Head of caudate nucleus (tissue), 42 donors: Measurements from ENCODE around the gene TPCN2.
"Not testable (repeated sequence)": the region's sequence is repeated elsewhere in the genome, so short reads cannot be mapped to it uniquely, and the experiment has no call there.

Experiments
- DNase-seq, 42 donors: peaks; one replicate each; pipeline versions ENCODE4 v3.0.0 to v3.0.0-alpha.2; 2020 to 2021; ENCODE audit warnings: mixed read lengths in 7 of 42
- intact Hi-C: fragments of 100-400 bp; cut with DNase I; formaldehyde crosslinking; loops from one replicate; pipeline ENCODE4 v1.15.0; 2022

Gene TPCN2

DNA sequence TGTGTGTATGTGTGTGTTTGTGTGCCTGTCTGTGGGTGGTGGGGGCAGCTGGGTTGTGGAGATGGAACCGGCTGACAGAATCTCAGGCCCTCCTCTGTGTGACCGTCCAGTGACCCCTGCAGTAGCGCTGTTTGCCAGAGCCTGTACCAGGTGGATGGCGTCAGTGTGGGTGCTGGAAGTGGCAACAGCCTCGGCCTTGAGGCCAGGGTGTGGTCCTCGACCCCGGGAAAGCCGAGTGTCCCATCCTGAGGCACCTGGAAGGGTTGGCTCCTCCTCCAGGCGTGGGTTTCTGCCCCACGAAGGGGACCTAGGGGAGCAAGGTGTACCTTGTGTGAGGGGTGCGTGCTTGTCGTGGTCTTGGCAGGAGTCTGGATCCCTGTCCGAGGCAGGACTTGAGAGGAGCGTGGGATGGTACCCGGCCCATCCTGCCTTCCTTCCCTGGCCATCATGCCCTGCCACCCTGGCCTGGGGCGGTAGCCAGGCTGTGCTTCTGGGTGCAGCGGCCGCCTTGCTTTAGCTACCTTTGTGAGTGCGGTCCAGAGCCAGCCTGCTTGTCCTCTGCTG is 16.5 kb downstream of the TPCN2 start:
- intact Hi-C loops: no loop called here
- DNase-seq: no peak

DNA sequence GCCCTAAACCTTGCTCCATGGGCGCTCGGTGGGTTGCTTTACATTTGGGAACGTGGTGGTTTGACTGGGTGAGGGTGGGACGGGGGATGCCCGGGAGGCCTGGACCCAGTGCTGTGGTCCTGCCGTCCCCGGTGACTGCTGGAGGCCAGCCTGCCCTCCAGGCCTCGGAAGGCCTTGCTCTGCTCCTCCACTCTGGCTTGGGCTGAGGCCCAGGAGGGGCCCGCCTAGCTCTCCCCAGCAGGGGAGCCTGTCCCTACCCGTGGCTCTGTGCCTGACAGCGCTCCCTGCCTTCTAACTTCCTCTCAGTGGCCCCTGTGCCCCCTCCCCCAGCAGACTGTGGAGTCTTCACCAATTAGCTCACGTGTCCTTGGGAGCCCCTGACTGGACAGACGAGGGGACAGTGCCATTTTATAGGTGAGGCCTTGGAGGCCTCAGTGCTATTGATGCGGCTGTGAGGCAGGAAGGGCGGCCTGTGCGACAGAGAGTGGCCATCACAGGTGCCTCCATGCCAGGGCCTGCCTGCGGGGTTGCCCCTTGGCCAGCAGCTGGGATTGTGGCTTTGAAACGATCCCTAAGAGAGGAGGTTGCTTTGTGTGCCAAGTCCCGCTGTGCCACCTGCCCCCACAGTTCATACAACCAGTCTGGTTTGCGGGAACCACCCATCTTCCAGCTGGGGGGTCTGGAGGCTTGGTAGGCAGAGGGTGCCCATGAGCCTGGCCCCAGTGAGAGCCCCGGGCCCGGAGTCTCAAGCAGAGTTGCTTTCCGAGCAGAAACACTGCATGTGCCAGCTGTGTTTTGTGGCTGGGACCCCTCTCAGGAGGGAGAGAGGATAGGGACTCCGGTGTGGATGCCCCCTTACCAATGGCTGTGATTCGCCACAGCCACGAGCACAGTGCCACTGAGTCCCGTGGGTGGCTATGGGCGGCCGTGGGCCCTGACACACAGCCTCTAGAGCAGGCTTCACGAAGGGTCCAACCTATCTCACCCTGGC is 17.7 kb downstream of the TPCN2 start:
- DNase-seq: no peak
- intact Hi-C loops: no loop called here

DNA sequence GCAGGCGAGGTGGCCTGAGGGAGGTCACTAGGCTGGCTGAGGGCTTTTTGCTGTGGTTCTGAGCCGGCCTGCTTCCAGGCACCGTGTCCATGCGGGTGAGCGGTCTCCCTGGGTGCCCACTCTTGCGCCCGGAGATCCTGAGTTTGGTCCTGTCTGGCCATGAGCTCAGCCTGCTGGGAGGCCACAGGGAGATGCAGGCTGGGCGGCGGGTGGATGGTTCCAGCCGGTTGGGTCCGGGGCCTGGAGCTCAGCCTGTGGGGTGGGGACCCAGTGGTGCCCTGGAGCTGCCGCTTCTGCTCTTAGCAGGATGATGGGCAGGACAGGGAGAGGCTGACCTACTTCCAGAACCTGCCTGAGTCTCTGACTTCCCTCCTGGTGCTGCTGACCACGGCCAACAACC is 18.5 kb downstream of the TPCN2 start:
- intact Hi-C loops: no loop called here
- DNase-seq: no peak

DNA sequence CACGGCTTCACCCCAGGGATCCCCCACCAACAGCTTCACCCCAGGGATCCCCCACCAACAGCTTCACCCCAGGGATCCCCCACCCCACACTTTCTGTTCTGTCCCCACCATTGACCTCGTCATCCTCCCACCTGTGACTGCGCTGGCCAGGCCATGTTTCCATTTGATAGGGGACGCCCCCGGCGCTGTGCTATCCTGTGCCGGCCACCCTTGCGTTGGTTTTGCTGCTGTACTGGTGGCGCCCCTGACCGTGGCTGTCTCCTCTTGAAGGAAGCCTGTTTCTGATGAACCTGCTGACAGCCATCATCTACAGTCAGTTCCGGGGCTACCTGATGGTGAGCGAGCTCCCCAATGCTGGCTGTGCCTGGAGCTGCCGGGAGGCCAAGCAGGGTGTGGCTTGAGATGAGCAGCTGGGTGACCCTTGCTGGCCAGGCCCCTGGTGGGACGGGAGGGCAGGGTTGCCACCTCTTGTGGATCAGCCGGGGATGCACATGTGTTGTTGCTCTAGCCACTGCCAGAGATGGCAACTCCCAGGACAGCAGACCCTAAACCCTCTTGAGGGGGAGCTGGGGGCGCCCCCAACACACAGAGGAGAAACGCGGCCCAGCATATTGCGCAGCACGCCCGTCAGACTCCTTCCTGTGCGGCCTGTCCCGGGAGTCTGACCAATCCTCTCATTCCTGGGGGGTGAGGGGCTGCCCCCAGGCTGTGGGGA is 22.5 kb downstream of the TPCN2 start:
- no peak for DNase-seq
- intact Hi-C loops: no loop called here

DNA sequence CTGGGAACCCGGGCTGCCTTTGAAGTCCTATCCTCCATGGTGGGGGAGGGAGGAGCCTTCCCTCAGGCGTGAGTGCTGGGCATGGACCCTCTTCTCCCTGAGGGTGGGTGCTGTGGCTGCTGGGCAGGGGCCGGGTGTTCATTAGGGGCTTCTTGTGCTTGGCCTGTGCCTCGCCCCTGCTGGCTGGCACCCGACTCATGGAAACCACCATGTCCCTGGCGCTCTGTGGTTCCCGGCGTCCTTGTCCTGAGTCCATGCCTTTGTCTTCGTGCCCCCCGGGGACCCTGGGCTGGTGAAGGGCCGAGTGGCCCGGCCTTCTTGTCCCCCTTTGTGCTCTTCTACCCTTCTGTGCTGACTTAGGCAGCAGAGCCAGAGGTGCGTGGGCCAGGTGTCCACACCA is 23.2 kb downstream of the TPCN2 start:
- intact Hi-C loops: no loop called here
- DNase-seq: no peak

DNA sequence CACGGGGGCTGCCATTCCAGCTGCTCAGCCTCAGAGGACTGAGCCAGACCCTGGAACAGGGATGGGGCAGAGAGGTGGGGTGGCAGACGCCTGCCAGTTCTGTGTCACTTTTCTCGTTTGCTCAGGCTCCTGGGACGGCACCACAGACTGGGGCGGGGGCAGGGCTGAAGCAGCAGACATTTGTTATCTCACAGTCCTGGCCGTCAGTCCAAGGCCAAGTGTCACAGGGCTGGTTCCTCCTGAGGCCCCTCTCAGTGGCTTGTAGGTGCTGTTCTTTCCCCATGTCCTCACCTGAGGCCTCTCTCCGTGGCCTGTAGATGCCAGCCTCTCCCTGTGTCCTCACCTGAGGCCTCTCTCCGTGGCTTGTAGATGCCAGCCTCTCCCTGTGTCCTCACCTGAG is 24.7 kb downstream of the TPCN2 start:
- intact Hi-C loops: no loop called here
- no peak for DNase-seq

DNA sequence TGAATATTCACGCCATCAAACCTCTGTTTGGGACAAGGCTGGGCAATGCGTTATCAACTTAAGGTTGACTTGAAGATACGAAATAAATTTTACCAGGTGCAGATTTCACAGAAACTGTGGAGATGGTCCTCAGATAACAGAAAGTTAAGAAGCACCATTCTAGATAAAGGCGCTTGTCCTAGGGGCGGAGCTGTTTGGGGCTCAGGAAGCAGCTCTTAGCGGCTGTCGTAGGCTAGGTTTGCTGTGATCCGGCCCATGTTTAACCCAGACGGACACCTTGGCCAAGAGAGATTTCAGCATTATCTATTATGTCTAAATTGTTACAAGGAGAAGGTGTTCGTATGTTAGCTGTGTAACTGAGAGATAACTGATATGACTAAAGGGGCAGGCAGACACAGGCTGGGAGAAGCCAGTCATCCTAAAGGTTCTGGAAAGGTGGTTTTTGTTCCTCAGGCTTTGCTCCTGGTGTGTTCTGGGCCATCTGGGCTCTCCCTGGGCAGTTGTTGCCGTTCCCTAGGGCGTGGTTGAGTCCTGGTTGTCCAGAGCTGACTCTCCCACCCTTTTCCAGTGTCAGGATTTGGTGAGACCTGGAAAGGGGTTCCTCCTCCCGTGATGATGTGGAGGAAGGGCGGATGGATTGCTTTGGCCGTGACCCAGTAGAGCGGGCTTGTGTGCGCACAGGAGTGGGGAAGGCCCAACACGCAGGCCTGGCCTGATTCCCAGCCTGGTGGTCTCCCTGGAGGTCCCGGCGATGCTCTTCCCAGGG is 25.8 kb downstream of the TPCN2 start:
- DNase-seq: no peak
- intact Hi-C loops: no loop called here

DNA sequence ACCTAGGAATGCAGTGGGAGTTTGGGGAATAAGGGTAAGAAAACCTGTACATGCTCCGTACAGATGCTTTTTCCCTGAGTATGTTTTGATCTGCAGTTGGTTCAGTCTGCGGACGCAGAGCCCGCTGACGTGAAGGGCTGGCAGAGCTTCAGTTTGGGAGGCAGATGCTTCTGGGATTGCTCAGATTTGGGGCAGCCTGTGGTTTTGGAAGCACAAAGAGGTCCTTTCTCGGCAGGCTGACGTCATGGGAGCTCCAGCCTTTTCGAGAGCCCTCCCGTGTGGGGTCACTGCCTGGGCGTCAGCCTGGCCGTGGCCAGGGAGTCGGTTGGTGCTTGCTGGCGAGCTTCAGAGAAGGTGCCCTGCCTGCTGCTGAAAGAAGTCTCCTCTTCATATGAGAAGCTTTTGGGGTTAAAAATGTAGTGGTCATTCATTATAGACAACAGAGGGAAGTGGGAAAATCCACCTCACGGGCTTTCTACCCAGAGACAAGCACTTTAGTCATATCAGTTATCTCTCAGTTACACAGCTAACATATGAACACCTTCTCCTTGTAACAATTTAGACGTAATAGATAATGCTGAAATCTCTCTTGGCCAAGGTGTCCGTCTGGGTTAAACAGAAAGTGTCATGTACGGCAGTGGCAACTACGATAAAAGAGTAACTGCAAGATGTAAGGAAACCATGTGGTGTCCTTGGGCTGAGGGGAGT is 26.8 kb downstream of the TPCN2 start:
- intact Hi-C loops: no loop called here
- DNase-seq: peak in 41 of 42 donors; percentile 52 to 91 (median 74)

DNA sequence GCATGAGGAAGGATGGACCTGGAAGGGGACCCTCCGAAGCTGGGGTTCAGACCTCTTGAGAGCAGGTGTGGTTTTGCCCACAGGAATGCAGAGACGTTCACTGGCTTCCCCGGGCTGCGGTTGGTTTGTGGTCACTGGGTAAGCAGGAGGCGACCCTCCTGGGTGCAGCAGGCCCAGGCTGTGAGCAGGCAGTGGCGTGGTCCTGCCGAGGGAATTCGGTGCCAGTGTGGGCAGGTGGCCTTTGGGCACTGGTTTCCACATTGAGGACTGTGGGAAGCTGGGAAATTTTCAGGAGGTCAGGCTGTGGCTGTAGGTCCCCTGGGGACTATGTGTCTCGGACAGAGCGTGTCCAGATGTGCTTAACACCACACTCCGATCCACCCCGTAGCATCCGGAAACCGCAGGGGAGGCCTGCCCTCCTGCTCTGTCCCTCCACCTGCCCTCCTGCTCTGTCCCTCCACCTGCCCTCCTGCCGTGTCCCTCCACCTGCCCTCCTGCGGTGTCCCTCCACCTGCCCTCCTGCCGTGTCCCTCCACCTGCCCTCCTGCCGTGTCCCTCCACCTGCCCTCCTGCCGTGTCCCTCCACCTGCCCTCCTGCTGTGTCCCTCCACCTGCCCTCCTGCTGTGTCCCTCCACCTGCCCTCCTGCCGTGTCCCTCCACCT is 27.5 kb downstream of the TPCN2 start:
- DNase-seq: no peak
- intact Hi-C loops: no loop called here

DNA sequence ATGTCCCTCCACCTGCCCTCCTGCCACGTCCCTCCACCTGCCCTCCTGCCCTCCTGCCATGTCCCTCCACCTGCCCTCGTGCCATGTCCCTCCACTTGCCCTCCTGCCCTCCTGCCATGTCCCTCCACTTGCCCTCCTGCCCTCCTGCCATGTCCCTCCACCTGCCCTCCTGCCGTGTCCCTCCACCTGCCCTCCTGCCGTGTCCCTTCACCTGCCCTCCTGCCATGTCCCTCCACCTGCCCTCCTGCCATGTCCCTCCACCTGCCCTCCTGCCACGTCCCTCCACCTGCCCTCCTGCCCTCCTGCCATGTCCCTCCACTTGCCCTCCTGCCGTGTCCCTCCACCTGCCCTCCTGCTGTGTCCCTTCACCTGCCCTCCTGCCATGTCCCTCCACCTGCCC is 28.2 kb downstream of the TPCN2 start:
- DNase-seq, intact Hi-C loops: not testable (repeated sequence)

DNA sequence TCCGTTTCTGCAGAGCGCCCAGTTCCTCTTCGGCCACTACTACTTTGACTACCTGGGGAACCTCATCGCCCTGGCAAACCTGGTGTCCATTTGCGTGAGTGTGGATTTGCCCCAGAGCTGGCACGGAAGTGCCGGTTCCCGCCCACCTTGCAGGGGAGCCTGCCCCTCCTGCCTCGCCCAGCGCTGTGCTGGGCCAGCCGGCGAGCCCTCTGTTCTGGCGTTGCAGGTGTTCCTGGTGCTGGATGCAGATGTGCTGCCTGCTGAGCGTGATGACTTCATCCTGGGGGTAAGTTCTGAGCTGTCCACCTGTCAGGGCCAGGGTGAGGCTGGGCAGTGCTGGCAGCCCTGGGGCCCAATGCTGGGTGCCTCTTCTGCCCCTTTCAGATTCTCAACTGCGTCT is 29.8 kb downstream of the TPCN2 start:
- no peak for DNase-seq
- intact Hi-C loops: no loop called here

DNA sequence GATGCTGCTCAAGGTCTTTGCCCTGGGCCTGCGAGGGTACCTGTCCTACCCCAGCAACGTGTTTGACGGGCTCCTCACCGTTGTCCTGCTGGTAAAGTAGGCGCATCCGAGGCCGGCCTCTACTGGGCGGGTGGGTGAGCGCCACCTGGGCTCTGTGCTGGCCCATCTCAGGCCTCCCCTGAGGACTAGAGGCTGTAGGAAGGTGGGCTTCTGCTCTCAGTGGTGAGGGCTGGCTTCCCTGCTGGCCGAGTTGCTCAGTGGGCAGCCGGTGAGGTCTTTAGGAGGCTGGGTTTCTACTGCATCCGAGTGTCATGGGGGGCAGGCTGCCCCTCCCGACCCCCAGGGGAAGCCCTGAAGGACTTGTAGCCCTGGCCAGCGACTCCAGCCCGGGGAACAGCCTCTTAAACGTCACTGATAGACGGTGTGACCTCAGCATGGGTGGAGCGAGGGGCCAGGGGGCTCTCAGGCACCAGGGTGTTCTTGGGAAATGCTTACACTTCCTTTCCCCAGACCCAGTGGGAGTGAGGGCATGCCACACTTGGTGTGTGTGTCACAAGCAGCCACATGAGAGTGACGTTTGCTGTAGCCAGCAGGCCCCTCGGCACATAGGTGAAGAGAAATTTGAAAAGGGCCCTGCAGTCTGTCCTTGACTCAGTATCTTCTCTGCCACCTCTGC is 30.3 kb downstream of the TPCN2 start:
- intact Hi-C loops: no loop called here
- no peak for DNase-seq

DNA sequence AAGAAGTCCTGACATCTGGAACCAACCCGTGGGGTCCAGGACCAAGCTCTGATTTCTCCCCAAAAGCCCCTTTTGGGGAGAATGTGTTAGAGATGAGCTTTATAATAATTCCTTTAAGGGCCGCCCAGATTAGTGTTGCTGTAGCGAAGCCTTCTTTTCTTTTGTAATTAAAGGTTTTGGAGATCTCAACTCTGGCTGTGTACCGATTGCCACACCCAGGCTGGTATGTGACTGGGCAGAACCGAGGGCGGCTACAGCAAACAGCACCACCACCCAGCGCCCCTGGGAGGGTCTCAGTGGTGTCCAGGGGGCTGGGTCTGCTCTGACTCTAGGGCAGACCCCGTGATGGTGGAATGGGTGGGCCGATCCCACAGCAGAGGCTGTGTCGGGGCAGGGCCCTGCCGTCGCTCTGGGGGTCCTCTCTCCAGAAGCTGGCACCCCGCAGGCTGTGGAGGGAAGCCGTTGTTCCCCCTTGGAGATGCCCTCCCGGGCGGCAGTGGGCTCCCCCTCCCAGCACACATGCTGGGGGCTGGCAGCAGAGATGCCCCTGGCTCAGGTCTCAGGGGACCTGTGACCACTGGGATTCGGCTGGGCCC is 31.0 kb downstream of the TPCN2 start:
- intact Hi-C loops: loop anchor here (10.0 kb wide), 1 partner anchor 155 kb away; no protein-coding TSS in a partner anchor
- no peak for DNase-seq

DNA sequence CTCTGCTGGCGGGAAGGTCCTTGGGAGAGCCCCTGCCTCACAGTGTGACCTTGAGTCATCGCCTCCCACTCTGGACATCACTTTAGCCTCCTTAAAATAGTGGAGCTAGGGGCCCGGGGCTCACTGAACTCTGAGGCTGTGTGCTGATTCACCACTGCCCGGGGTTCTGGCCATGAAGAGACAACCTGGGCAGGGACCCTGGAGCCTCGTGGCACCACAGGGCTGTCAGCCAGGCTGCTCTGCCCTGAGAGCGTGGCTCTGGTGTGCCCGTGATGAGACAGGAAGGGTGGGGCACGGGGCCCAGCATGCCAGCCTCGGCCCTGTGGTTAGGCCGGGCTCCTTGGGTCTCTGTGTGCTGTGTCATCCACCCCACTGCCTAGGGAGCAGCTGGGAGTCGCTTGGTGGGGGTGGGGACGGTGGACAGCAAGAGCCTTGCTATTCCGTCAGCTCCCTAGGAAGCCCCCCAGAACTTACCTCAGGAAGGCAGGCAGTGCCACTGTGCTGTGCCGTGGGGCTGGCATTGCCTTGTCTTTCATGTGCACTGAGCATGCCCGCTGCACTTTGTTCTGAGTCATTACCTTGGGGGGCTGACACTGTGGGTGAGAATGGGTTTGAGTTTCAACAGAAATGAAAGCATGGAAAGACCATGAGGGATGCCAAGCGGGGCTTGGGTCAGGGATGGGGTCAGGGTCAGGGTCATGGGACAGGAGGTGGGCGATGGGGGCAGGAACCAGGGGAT is 31.7 kb downstream of the TPCN2 start:
- DNase-seq: no peak
- intact Hi-C loops: loop anchor here (10.0 kb wide), 1 partner anchor 156 kb away; no protein-coding TSS in a partner anchor

DNA sequence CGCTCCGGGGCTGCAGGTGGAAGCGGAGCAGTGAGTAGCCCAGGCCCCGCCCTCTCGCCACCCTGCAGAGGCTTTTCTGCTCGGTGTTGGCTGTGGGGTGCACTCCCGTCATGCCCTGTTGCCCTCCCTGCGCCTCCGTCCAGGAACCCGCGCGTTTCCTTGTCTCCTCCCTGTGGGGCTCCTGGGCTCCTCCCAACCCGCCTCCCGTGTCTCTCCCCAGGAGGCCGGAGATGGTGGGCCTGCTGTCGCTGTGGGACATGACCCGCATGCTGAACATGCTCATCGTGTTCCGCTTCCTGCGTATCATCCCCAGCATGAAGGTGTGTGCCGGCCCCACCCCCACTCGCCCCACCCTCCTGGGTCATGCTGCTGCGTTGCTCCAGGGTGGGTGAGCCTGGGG is 32.4 kb downstream of the TPCN2 start:
- no peak for DNase-seq
- intact Hi-C loops: loop anchor here (10.0 kb wide), 1 partner anchor 156 kb away; no protein-coding TSS in a partner anchor

DNA sequence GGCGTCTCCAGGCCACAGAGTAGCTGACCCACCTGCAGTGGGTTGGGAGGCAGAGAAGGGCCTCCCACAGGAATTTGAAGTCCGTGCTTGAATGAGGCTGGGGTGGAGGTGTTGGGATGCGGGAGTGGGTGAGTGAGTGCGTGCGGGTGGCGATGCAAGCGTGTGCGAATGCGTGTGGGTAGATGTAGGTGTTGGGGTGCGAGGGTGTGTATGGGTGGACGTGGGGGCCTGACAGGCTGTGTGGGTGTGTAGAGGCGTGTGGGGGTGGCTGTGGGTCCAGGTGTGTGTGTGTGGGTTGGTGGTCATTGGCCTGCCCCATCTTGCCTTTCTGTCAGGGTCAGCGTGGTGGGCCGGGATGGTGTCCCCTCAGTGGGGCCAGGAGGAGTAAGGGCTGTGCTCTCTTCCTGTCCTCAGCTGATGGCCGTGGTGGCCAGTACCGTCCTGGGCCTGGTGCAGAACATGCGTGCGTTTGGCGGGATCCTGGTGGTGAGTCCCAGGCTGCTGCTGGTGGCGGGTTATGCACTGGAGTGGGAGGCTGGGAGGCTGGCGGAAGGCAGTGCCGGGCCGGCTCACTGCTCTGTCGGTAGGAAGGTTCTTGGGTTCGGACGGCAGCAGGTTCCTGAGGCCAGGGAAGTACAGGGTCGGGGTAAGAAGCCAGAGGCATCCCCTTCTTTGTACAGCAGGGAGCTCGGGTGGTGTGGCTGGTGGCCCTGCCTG is 35.0 kb downstream of the TPCN2 start:
- intact Hi-C loops: loop anchor here (10.0 kb wide), 1 partner anchor 159 kb away; no protein-coding TSS in a partner anchor
- DNase-seq: no peak
